Left kidney (tissue), 8 donors: ENCODE data around the gene DHRS2. TPM values are rescaled to one million over a fixed set of nuclear protein-coding genes. Genes with fewer than 3 reads are reported as not detected.
"Not testable (repeated sequence)": the region's sequence is repeated elsewhere in the genome, so short reads cannot be mapped to it uniquely, and the experiment has no call there.

Source experiments
- DNase-seq: peaks from one replicate; pipeline ENCODE4 v3.0.0-alpha.2; 2013
- long read RNA-seq, 8 donors: transcript quantifications; one replicate each; lab custom pipeline, GENCODE V29; 2026
- polyA plus RNA-seq: library from polyadenylated mRNA; unstranded; fragments of 120-200 nt; gene quantifications from one replicate; pipeline ENCODE4 v1.2.1, GENCODE V29; 2013; ENCODE audit not compliant: insufficient read length

DHRS2 gene
- polyA plus RNA-seq = 41.7 TPM
- long read RNA-seq, donor 1, transcript DHRS2-206 (1 exons, 2,595 nt) = major isoform, 12 of 19 reads
- long read RNA-seq, donor 1, partial matches to known transcripts = 0 of 19 reads
- long read RNA-seq, donor 1, other reads (novel, unspliced or antisense) = 6 of 19 reads
- long read RNA-seq, donor 2, transcript DHRS2-206 (1 exons, 2,595 nt) = major isoform, 8 of 20 reads
- long read RNA-seq, donor 2, partial matches to known transcripts = 5 of 20 reads
- long read RNA-seq, donor 2, other reads (novel, unspliced or antisense) = 6 of 20 reads
- long read RNA-seq, donor 3, transcript DHRS2-206 (1 exons, 2,595 nt) = major isoform, 10 of 21 reads
- long read RNA-seq, donor 3, partial matches to known transcripts = 5 of 21 reads
- long read RNA-seq, donor 3, other reads (novel, unspliced or antisense) = 5 of 21 reads
- long read RNA-seq, donor 4, transcript DHRS2-206 (1 exons, 2,595 nt) = major isoform, 7 of 7 reads
- long read RNA-seq, donor 4, partial matches to known transcripts = 0 of 7 reads
- long read RNA-seq, donor 4, other reads (novel, unspliced or antisense) = 0 of 7 reads
- long read RNA-seq, donor 5, transcript DHRS2-206 (1 exons, 2,595 nt) = major isoform, 16 of 42 reads
- long read RNA-seq, donor 5, partial matches to known transcripts = 11 of 42 reads
- long read RNA-seq, donor 5, other reads (novel, unspliced or antisense) = 15 of 42 reads
- long read RNA-seq, donor 6, partial matches to known transcripts = 0 of 2 reads
- long read RNA-seq, donor 6, other reads (novel, unspliced or antisense) = 0 of 2 reads
- long read RNA-seq, donor 7, transcript DHRS2-206 (1 exons, 2,595 nt) = major isoform, 14 of 30 reads
- long read RNA-seq, donor 7, partial matches to known transcripts = 0 of 30 reads
- long read RNA-seq, donor 7, other reads (novel, unspliced or antisense) = 15 of 30 reads
- long read RNA-seq, donor 8, partial matches to known transcripts = 0 of 1 reads
- long read RNA-seq, donor 8, other reads (novel, unspliced or antisense) = 0 of 1 reads

DNA sequence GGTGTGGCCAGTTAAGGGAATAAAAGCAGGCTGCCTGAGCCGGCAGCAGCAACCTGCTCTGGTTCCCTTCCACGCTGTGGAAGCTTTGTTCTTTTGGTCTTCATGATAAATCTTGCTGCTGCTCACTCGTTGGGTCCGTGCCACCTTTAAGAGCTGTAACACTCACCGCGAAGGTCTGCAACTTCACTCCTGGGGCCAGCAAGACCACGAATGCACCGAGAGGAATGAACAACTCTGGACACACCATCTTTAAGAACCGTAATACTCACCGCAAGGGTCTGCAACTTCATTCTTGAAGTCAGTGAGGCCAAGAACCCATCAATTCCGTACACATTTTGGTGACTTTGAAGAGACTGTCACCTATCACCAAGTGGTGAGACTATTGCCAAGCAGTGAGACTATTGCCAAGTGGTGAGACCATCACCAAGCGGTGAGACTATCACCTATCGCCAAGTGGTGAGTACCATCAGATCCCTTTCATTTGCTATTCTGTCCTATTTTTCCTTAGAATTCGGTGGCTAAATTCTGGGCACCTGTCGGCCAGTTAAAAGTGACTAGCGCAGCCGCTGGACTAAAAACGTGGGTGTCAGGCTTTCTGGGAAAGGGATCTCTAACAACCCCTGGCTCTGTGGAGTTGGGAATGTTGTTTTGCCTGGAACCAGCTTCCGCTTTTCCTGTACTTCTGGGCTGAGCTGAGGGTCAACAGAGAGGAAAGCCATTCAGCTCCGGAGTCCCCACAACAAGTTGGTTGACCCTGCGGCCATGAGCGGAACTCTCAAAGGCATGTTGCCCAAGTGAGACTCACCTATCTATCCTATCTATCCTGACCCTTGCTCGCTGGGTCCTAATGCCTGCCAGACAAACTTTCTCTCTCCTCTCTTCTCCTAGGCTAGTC, at the start of gene DHRS2:
TSS of gene DHRS2 (plus strand) at position 48 of the 895 bp plus-strand sequence. CDS start 2,501 bp downstream, outside the sequence.
- no peak for DNase-seq

GRCh38 chr14:23588884-23589598, 47.1 kb upstream of the DHRS2 start:
- peak; percentile 91 for DNase-seq

DNA sequence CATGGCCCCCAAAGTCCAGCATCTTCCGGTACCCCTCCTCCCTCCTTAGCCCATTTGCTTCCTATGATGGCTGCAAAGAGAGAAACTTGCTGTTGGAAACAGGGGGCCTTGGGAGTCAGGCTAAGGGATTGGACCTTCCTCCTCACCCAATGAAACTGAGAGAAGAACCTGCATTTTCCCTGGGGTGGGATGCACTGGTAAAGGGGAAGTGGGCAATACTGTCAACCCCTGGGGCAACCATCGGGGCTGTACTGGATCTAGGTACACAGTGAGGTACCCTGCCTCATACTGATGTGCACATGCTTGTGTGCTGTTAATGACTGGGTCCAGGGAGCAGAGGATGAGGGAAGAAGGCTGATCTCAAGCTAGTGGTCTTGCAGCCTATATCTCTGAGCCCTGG, 46.6 kb upstream of the DHRS2 start:
- no peak for DNase-seq

DNA sequence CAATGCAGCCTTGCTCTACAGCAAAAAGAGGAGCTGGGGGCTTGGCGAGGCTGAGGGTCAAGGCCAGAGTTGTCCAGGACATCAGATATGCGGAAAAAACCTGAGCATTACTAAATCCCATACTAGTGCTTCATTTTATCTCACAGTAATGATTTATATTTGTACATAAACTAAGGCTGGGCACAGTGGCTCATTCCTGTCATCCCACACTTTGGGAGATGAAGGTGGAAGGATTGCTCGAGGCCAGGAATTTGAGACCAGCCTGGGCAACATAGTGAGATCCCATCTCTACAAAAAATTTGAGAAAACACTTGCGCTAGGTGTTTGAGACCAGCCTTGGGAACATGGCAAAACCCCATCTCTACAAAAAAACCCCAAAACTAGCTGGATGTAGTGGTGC, 46.0 kb upstream of the DHRS2 start:
- no peak for DNase-seq

DNA sequence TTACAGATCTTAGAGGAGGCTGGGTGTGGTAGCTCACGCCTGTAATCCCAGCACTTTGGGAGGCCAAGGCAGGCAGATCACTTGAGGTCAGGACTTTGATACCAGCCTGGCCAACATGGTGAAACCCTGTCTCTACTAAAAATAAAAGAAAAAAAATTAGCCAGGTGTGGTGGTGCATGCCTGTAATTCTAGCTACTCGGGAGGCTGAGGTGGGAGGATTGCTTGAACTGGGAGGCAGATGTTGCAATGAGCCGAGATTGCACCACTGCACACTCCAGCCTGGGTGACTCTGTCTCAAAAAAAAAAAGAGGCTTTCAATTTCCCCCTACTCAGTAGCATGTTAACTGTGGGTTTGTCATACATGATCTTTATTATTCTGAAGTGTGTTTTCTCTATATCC, 42.0 kb upstream of the DHRS2 start:
- not testable (repeated sequence) for DNase-seq

DNA sequence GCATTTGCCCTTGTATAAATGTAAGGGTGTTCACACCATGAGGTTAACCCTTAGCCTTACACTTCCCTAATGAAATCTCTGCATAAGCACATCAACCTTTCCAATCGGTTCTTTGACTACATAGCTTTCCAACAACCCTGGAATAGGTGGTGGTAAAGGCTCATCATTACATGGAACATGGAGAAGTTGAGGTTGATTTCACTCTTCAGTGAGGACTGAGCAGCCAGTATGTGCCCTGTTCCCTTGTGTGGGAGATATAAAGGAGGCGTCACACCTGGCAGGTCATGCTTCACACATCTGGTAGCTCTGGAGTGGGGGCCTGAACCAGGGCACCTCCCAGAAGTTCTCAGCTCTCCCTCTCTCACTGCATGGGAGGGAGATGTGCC, 35.8 kb upstream of the DHRS2 start:
- DNase-seq = no peak

DNA sequence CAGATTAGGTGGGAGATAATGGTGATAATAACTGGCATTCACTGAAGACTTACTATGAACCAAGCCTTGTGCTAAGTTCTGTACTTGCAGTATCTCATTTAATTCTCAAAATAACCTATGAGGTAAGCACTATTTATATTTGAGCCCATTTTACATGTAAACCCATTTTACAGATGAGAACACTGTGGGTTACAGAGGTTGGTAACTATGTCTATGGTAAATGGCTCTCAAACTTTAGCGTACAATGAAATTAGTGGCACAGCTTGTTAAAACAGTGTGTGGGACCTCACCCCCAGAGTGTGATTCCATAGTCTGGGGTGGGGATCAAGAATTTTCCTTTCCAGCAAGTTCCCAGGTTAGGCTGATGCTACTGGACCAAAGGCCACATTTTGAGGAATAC, 35.4 kb upstream of the DHRS2 start:
- DNase-seq = no peak

- DNase-seq = no peak
Observed at GRCh38 chr14:23601424-23601823, 34.7 kb upstream of the DHRS2 start.

DNA sequence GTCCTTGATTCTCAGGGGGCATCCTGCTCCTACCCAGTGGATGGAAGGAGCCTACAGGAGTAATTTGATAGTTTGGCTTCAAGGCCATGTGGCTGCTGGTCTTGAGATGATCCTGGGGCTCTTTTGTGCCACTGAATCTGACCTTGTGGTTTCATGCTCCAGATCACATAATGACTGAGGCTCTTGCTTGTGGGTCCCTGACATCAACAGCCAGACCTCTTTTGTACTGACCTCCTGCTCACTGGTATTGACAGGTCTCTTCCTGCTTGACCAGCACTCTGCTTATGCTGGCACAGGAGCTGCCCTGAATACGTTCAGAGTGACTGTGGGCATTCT, 34.4 kb upstream of the DHRS2 start:
- DNase-seq = no peak

DNA sequence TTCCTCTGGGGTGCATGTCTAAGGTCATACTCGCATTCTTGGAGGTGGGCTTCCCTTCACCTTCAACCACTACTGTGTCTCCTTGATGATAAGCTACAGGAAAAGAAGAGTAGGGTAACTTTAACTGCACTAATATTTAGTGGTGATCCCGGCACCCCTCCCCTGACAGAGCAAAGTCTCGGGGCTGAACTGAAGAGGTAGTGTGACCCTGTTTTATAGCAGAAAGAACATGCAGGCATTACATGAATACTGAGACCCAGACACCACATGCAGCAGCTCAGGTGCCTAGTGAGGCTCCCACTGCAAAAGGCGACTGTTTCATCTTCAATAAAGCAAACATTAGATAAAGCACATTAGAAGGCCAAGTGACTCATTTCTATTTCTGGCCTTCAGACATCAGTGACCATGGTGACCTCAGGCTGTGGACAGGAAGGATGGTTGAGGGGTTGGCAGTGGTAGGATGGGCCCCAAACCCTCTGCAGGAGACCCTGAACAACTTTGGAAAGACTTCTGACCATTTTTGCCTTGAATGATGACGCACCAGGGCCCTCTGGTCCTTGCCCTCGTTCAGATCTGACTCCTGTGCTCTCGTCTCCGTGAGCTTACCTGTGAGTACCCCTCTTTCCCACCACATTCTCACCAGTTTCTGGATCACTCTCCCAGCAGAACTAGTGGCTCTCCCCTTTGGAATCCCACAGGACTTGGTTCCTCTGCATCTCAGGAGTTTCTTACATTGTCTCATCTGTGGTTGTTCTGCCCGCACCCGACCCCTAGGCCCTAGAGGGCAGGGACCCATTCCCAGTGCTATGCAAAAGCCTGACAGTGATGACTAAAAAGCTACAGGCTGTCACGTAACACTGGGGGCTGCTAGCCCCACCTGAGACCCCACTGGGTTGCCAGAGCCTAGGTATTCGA, 33.7 kb upstream of the DHRS2 start:
- DNase-seq = no peak

DNA sequence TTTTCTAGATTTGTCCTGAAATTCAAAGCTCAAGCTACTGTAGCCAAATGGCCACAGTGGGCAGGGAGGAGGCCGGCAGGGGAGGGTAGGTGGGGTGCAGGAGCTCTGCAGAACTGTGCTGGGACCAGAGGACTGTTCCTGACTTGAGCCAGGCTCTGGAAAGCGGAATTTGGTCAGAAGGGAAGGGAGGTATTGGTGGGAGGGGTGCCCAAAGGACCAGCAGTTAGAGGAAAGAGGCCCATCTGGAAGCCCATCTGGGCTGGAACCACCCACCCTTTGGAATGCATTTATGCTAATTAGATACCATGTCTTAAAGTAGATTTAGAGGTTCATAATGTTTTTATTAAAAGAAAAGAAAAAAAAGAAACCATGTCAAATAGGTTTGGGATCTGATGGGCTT, 33.1 kb upstream of the DHRS2 start:
- no peak for DNase-seq

DNA sequence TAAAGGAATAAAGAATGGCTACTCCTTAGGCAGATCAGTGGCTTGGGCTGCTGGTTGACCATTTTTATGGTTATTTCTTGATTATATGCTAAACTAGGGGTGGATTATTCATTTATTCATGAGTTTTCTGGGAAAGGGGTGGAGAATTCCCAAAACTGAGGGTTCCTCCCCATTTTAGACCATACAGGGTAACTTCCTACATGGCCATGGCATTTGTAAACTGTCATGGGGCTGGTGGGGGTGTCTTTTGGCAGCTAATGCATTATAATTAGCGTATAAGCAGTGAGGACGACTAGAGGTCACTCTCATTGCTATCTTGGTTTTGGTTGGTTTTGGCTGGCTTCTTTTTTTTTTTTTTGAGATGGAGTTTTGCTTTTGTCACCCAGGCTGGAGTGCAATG, 32.0 kb upstream of the DHRS2 start:
- DNase-seq = no peak

DNA sequence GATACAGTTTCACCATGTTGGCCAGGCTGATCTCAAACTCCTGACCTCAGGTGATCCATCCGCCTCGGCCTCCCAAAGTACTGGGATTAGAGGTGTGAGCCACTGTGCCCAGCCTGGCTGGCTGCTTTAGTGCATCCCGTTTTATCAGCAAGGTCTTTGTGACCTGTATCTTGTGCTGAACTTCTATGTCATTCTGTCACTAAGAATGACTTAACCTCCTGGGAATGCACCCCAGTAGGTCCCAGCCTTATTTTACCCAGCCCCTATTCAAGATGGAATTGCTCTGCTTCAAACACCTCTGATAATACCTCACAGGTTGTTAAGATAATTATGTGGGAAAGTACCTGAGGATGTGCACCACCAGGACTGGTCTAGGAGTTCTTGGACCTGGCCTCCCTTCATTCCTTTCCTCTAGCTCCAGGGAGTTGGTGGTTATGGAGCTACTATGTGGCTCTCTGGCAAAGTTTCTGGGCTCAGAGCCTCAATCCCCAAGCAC, 31.4 kb upstream of the DHRS2 start:
- DNase-seq = no peak

GRCh38 chr14:23605931-23606585, 30.1 kb upstream of the DHRS2 start:
- no peak for DNase-seq

DNA sequence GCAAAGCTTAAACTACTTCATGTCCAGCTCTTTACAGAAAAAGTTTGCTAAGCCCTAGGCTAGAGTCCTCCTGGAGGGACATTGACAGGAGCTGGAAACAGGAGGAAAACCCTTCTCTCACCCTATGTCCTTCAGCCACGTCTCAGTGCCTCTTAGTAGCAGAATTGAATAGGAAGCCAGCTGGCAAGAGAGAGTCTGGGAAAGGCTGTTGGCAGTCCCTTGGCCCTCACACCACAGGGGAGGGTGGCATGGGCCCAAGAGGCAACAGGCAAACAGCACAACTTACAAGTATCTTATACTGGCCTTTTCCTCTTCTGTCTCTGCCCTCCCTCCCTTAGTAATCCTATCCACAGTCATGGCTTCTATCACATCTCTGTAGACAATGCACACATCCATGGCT, 27.7 kb upstream of the DHRS2 start:
- DNase-seq = no peak

DNA sequence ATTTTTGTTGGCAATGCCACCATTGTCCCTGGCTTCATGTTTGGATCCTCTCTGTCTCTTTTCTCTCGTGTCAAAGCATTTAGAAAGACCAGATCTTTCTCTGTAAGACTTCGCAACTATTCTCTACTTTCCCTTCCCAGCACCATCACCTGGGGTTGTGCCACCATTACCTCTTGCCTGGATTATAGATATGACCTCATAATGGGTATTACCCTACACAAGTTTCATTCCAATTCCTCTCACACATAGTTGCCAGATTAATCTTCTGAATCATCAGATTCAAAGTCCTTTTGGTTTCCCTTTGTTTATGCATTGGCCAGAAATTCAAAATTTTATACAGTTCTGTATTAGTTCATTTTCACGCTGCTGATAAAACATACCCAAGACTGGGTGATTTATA, 27.2 kb upstream of the DHRS2 start:
- DNase-seq = no peak

DNA sequence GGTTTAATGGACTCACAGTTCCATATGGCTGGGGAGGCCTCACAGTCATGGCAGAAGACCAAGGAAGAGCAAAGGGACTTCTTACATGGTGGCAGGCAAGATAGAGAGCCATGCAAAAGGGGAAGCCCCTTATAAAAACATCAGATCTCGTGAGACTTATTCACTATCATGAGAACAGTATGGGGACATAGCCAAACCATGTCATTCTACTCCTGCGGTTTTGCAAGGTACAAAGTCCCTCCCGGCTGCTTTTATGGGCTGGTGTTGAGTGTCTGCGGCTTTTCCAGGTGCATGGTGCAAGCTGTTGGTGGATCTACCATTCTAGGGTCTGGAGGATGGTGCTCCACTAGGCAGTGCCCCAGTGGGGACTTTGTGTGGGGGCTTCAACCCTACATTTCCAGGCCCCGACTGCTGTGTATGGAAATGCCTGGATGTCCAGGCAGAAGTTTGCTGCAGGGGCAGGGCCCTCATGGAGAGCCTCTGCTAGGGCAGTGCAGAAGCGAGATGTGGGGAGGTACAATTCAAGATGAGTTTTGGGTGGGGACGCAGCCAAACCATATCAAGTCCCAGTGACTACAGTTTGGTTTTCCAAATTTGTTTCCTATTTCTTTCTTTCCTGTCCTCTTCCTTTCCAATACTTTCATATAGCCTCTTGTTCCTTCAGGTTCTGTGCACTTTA, 26.6 kb upstream of the DHRS2 start:
- not testable (repeated sequence) for DNase-seq

DNA sequence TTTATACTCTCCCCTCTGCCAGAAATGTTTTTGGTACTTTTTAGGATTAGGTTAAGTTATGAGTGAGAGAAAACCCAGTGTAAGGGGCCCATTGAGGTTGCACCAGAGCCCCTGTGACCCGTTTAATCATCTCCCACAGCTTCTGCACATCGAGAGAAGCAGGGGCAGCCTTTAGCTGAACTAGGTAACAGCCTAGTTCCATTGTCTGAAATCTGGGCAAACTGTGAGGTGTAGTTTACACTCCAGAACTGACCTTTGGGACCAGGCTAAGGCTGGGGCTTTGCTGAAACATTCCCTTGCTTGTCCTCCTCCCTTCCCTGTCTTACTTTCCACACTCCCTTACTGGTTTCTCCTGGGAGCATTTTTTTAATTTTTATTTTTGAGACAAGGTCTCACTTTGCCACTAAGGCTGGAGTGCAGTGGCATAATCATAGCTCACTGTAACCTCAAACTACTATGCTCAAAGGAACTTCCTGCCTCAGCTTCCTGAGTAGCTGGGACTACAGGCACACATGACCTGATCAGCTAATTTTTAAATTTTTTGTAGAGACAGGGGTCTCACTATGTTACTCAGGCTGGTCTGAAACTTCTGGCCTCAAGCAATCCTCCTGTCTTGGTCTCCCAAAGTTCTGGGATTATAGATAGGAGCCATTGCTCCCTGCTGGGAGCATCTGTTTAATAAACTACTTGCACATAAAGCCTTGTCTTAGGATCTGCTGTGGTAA, 25.9 kb upstream of the DHRS2 start:
- no peak for DNase-seq
